NCI-H2171 (cell line): ENCODE results near the gene CD163L1.

Experiments used
- DNase-seq: peaks from one replicate; lab custom pipeline; 2025; lab: John Stamatoyannopoulos, UW

CD163L1 gene

DNA sequence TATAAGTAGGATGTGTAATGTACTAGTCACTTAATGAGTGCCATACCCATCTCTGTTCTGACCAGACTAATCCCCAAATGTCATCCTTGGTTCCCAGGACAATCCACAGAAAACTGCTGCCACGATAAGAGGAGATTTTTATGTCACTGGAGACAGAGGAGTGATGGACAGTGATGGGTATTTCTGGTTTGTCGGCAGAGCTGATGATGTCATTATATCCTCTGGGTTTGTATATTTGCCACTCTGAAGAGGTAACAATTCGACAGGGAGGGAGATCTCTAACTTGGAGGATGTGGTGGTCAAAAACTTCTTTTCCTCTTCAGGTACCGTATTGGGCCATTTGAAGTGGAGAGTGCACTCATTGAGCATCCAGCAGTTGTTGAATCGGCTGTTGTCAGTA is 119.8 kb downstream of the CD163L1 start:
- no peak for DNase-seq

DNA sequence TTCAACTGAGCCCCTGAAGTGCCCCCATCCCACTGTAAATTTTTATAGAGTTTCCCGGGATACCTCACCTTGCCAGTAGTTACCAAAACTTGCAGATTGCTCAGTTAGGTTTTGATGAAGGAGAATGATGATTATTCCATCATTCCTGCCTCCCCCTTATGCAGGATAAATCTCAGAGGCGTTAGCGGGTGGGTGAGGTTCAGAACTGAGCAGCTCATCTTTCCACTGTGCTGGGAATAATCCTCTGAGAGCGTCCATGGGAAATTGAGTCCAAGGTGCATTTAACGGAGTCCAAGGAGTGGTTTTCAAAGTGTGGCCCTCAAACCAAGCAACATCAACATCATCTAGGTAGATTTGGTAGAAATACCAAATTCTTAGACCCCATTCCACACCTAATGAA is 121.4 kb downstream of the CD163L1 start:
- no peak for DNase-seq

DNA sequence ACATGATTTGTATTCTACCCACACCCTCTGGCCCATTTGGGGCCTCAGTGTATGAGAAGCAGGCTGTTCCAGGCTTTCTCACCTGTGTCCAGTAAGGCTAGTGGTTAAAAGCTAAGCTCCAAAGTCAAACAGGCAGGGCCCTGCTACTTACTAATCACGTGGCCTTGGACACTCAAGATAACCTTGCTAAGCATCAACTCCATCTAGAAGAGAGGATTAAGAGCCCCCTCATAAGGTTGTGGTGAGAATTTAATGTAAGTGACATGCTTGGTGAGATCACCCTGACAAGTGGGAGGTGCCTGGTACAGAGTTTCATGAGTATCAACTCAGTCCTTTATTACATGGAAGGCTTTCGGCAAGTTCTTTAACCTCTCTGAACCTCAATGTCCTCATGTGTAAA is 122.3 kb downstream of the CD163L1 start:
- DNase-seq = no peak

DNA sequence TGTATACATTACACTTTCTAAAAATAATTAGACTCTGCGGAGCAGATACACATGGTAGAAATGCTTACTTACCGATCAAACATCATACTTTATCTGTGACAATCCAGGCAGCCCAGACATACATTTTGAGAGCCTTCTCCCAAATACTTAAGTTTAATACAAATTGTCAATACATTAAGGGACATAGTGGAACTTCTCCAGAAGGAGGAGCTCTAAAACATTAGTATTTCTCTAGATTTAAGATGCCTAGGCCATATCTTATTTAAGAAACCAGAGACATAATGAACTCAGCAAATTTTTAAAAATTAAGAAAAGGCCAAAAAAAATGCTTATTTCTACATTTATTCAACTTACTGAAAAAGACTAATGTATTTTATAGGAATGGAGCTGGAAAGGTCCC is 124.0 kb downstream of the CD163L1 start:
- DNase-seq = no peak

DNA sequence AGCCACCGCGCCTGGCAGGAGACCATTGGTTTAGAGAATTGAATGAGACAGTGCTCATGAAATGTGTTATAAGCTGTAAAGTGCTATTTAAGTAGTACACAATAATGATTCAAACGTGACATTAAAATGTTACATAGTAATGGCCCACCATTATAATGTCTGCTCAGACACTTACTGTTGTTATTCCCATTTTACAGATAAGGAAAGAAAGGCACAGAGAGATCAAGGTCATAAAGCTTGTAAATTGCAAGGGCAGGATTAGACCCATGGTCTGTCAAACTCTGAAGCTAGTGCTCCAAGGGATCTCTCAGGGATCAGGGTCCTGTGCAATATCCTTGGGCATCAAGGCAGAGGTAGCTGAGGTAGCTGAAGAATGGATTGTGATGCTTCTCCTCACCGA is 133.9 kb downstream of the CD163L1 start:
- DNase-seq = no peak
